ENCODE data around the gene IL10RA.
"Not testable (repeated sequence)": the region's sequence is repeated elsewhere in the genome, so short reads cannot be mapped to it uniquely, and the experiment has no call there.

The IL10RA gene

DNA sequence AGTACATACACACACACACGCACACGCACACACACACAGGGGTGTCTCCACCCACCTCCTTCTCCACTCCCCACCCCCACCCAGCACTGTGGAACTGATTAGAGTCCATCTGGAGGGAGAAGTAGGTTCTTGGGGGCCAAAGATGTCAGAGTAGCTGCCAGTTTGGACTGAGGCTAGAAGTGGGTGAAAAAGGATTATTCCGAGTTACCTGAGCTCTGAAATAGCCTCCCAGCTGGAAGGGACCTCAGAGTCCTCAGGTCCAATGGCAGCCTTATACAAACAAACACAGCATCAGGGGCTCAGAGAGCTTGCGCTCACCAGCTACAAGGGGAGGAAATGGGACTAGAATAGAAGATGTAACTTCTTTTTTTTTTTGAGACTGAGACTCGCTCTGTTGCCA lies 20.8 kb downstream of the IL10RA start:
- TF ChIP-seq, protein P1, sequence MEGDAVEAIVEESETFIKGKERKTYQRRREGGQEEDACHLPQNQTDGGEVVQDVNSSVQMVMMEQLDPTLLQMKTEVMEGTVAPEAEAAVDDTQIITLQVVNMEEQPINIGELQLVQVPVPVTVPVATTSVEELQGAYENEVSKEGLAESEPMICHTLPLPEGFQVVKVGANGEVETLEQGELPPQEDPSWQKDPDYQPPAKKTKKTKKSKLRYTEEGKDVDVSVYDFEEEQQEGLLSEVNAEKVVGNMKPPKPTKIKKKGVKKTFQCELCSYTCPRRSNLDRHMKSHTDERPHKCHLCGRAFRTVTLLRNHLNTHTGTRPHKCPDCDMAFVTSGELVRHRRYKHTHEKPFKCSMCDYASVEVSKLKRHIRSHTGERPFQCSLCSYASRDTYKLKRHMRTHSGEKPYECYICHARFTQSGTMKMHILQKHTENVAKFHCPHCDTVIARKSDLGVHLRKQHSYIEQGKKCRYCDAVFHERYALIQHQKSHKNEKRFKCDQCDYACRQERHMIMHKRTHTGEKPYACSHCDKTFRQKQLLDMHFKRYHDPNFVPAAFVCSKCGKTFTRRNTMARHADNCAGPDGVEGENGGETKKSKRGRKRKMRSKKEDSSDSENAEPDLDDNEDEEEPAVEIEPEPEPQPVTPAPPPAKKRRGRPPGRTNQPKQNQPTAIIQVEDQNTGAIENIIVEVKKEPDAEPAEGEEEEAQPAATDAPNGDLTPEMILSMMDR (IDR thresholded peaks at IDR 0.05; ENCODE audit: borderline replicate concordance, control extremely low read depth, extremely low read depth, insufficient read depth, missing control alignments) = no peak
- in situ Hi-C loops (cut with MboI; ENCODE audit: low sequenced_read_pairs, unreplicated experiment) = no loop called here
- DNase-seq (ENCODE audit: low spot score) = no peak

- in situ Hi-C loops (cut with MboI; ENCODE audit: low sequenced_read_pairs, unreplicated experiment); DNase-seq (ENCODE audit: low spot score): not testable (repeated sequence)
Measured at GRCh38 chr11:118007563-118008270, 21.5 kb downstream of the IL10RA start.

- DNase-seq (ENCODE audit: low spot score) = no peak
- in situ Hi-C loops (cut with MboI; ENCODE audit: low sequenced_read_pairs, unreplicated experiment) = no loop called here
- TF ChIP-seq, protein P1 (IDR thresholded peaks at IDR 0.05; ENCODE audit: borderline replicate concordance, control extremely low read depth, extremely low read depth, insufficient read depth, missing control alignments) = no peak
Measured at GRCh38 chr11:118008271-118008911, 22.2 kb downstream of the IL10RA start.

GRCh38 chr11:118009864-118010737 lies 23.9 kb downstream of the IL10RA start:
- TF ChIP-seq, protein P1 (IDR thresholded peaks at IDR 0.05; ENCODE audit: borderline replicate concordance, control extremely low read depth, extremely low read depth, insufficient read depth, missing control alignments) = no peak
- no peak for DNase-seq (ENCODE audit: low spot score)
- in situ Hi-C loops (cut with MboI; ENCODE audit: low sequenced_read_pairs, unreplicated experiment) = no loop called here

GRCh38 chr11:118010738-118011461 lies 24.7 kb downstream of the IL10RA start:
- TF ChIP-seq, protein P1 (IDR thresholded peaks at IDR 0.05; ENCODE audit: borderline replicate concordance, control extremely low read depth, extremely low read depth, insufficient read depth, missing control alignments) = no peak
- in situ Hi-C loops (cut with MboI; ENCODE audit: low sequenced_read_pairs, unreplicated experiment) = no loop called here
- peak; percentile 88 for DNase-seq (ENCODE audit: low spot score)

DNA sequence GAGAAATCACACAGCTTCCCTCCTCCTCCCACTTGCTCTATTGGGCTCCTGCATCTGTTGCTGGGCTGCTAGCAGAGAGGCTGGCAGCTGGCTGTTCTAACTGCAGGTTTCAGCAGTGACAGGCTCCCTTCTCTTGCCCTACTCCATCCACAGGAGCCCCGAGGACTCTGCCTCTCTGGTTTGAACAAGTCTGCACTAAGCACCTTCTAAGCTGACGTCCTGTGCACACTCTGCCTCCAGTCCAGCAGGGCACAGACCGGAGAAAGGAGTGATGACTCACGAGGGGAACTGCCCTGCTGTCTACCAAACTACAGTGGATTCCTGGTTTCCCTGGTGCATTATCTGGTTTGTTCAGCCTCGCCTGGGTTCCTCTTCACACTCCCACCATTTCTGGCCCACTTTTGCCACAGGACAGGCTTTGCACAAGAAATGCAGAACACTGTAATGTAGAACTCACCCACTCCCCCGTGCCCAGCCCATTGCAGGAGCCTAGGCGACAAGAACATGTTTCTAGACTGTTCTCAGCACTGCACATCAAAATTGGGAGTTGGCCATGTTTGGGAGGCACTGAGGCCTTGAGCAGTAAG lies 26.0 kb downstream of the IL10RA start:
- in situ Hi-C loops (cut with MboI; ENCODE audit: low sequenced_read_pairs, unreplicated experiment) = no loop called here
- no peak for DNase-seq (ENCODE audit: low spot score)
- TF ChIP-seq, protein P1 (IDR thresholded peaks at IDR 0.05; ENCODE audit: borderline replicate concordance, control extremely low read depth, extremely low read depth, insufficient read depth, missing control alignments) = no peak
